Upper lobe of left lung (tissue), 6 donors: Measurements from ENCODE around the gene C15orf61. TPM values are rescaled to one million over a fixed set of nuclear protein-coding genes. Genes with fewer than 3 reads are reported as not detected.

Experiments used
- ATAC-seq, 2 donors: fragments of 200-7000 bp; cut with Tn5 transposase; one replicate each; pipeline ENCODE4 v1.9.1; 2022; ENCODE audit warnings: mild to moderate bottlenecking in 2 of 2, moderate library complexity in 2 of 2; ENCODE audit not compliant: low FRiP score in 2 of 2
- DNase-seq, 2 donors: peaks; one replicate each; pipeline ENCODE4 v3.0.0-alpha.2; 2019 to 2020
- H3K27ac ChIP-seq, 4 donors: fragments of 200-600 bp; sonication (generic); one replicate each; pipeline ENCODE4 v1.5.1; 2016 to 2019
- H3K27me3 ChIP-seq, 4 donors: fragments of 200-600 bp; sonication (generic); one replicate each; pipeline ENCODE4 v1.5.1; 2017 to 2019
- H3K36me3 ChIP-seq, 4 donors: fragments of 200-600 bp; sonication (generic); one replicate each; pipeline ENCODE4 v1.5.1; 2016 to 2019
- H3K4me1 ChIP-seq, 4 donors: fragments of 200-600 bp; sonication (generic); one replicate each; pipeline ENCODE4 v1.5.1; 2018 to 2019
- H3K4me3 ChIP-seq, 4 donors: fragments of 200-600 bp; sonication (generic); one replicate each; pipeline ENCODE4 v1.5.1; 2017 to 2019; ENCODE audit warnings: mild to moderate bottlenecking in 2 of 4, moderate library complexity in 1 of 4
- H3K9me3 ChIP-seq, 4 donors: fragments of 200-600 bp; sonication (generic); one replicate each; pipeline ENCODE4 v1.5.1; 2018 to 2019
- CTCF ChIP-seq, 6 experiments: fragments of 450-650 bp in 4 of 6; fragments of 200-600 bp in 2 of 6; sonication (generic) in 2 of 6; IDR thresholded peaks; one replicate each; pipeline ENCODE4 v1.5.1; 2016 to 2019; ENCODE audit warnings: antibody characterized with exemption in 6 of 6
- EP300 ChIP-seq, 4 donors: sonication (generic); formaldehyde crosslinking; IDR thresholded peaks; one replicate each; pipeline ENCODE4 v1.5.1; 2017; ENCODE audit warnings: antibody characterized with exemption in 4 of 4, control low read depth in 2 of 4
- POLR2A ChIP-seq, 4 donors: fragments of 450-650 bp; IDR thresholded peaks; one replicate each; pipeline ENCODE4 v1.5.1; 2016 to 2017; ENCODE audit warnings: antibody characterized with exemption in 4 of 4, mild to moderate bottlenecking in 2 of 4
- POLR2AphosphoS5 ChIP-seq, 2 donors: sonication (generic); formaldehyde crosslinking; IDR thresholded peaks; one replicate each; pipeline ENCODE4 v1.5.1; 2017; ENCODE audit warnings: antibody characterized with exemption in 2 of 2
- WGBS, 2 donors: methylation state at CpG; one replicate each; pipeline ENCODE4 v1.1.5; 2017 to 2018; 5-methylcytosine and 5-hydroxymethylcytosine counted together
- total RNA-seq, 6 donors: library from RNA; depleted of rRNA in 4 of 6; stranded (reverse); fragments of >200 nt in 4 of 6; gene quantifications; one replicate each; pipeline versions ENCODE4 v1.1.0 to v1.2.1, GENCODE V29; 2016 to 2021
- donor health status: DM: no; HTN: no; CAD: no; lungs with moderate emphysema.
- donor health status: DM: no; HTN: yes; CAD: no; lungs with severe emphysema.

The C15orf61 gene
- total RNA-seq: 10 to 100 TPM in 1 of 6 donors, 1 to 10 TPM in 5; 2.7 to 10.8 (median 6.7) TPM

- Histone ChIP-seq H3K4me3 (peak within 1 kb of the TSS; percentile 73 to 95 (median 86)), H3K27me3 (no peaks in the 10 kb centered on the region), H3K4me1 (peaks cover 9 to 28% (median 12%) of the 10 kb centered on the region in 4 donors), H3K27ac (peak within 1 kb of the TSS; percentile 91 to 97 (median 94)), H3K9me3 (no peaks in the 10 kb centered on the region), H3K36me3 (no peaks in the 10 kb centered on the region)
- peak; percentile 91 to 97 for DNase-seq
- WGBS, 2 donors: 0 to 1% methylated on average over 17 to 47 of the region's 94 CpGs
- peak; percentile 93 to 94 for ATAC-seq
- TF ChIP-seq CTCF (IDR thresholded peaks at IDR 0.05): peak in 3 of 6 experiments; percentile 9 to 40 (median 16)
- peak in 3 of 4 donors; percentile 81 to 90 (median 84) for TF ChIP-seq POLR2A (IDR thresholded peaks at IDR 0.05)
- no peak for TF ChIP-seq EP300 (IDR thresholded peaks at IDR 0.05)
- peak; percentile 47 to 72 for TF ChIP-seq POLR2AphosphoS5 (IDR thresholded peaks at IDR 0.05)
Measured at GRCh38 chr15:67521029-67521782, at the start of gene C15orf61. TSS of gene C15orf61 (plus strand) at chr15:67521131. CDS start at chr15:67521249, 118 bp downstream.

DNA sequence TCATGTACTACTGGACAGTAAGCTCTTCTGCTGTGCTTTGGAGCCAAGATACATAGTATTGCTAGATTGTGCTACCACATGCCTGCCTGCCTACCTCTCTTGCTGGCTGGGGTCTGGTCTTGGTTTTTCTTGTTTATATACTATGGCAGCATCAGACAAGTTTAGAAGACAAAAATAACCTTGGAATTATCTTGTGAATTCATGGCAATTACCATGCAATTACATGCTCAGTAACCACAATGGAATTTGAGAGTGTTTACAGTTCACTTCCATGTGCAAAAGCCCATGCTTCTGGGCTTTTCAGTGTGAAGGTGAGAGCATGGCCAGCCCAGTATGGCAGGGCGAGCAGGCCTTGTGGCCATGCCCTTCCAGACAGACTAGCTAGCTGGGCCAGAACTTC lies 48.0 kb upstream of the C15orf61 start:
- no peaks in the 10 kb centered on the region for H3K36me3 ChIP-seq
- DNase-seq (no peak), ATAC-seq (no peak)
- no peaks in the 10 kb centered on the region for H3K4me1 ChIP-seq
- H3K9me3 ChIP-seq: no peaks in the 10 kb centered on the region
- no peaks in the 10 kb centered on the region for H3K27me3 ChIP-seq
- WGBS, 2 donors: 64 to 77% methylated on average over 1 of the region's 1 CpG
- TF ChIP-seq POLR2A (IDR thresholded peaks at IDR 0.05) (no peak), CTCF (IDR thresholded peaks at IDR 0.05) (no peak), POLR2AphosphoS5 (IDR thresholded peaks at IDR 0.05) (no peak), EP300 (IDR thresholded peaks at IDR 0.05) (no peak)
- no peak overlapping the region for H3K27ac ChIP-seq
- H3K4me3 ChIP-seq: no peak overlapping the region

DNA sequence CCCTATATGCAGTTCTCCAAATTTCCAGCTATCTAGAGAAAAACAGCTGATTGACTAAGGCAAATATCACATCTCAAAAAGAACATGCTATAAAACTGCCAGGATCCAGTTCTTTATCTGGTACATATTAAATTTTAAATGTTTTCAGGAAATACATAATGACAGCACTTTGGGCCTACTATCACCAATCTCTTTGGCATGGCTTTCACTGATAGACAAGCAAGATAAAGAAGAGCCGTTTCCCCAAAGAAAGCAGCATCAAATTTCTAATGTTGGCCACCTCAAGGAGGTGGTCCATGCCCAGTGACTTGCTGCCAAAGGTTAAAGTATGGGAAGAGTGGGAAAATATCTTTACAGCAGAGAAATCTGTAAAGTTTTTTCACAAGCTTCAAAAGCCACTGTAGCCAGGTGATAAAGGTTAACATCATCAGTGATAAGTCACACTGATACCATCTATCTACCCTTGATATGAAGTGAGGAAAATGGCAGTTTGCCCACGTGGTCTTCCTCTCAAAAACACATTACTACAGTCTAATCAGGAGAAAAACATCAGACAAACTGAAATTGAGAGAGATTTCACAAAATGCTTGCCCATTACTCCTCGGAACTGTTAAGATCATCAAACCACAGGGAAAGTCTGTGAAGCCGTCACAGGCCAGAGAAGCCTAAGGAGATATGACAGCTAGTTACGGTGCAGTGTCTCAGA lies 46.4 kb upstream of the C15orf61 start:
- TF ChIP-seq CTCF (IDR thresholded peaks at IDR 0.05): no peak
- TF ChIP-seq POLR2A (IDR thresholded peaks at IDR 0.05): no peak
- TF ChIP-seq EP300 (IDR thresholded peaks at IDR 0.05): no peak
- TF ChIP-seq POLR2AphosphoS5 (IDR thresholded peaks at IDR 0.05): no peak
- no peaks in the 10 kb centered on the region for H3K9me3 ChIP-seq
- 88 to 90% methylated on average over 5 of the region's 5 CpGs for WGBS, 2 donors
- no peak overlapping the region for H3K27ac ChIP-seq
- DNase-seq (no peak), ATAC-seq (no peak)
- no peaks in the 10 kb centered on the region for H3K36me3 ChIP-seq
- no peaks in the 10 kb centered on the region for H3K4me1 ChIP-seq
- H3K27me3 ChIP-seq: no peaks in the 10 kb centered on the region
- no peak overlapping the region for H3K4me3 ChIP-seq

GRCh38 chr15:67479781-67480505 lies 41.0 kb upstream of the C15orf61 start:
- H3K9me3 ChIP-seq: no peaks in the 10 kb centered on the region
- DNase-seq (no peak), ATAC-seq (peak in 1 of 2 donors; percentile 35)
- H3K27me3 ChIP-seq: no peaks in the 10 kb centered on the region
- 77 to 81% methylated on average over 5 of the region's 5 CpGs for WGBS, 2 donors
- no peaks in the 10 kb centered on the region for H3K36me3 ChIP-seq
- H3K4me1 ChIP-seq: no peaks in the 10 kb centered on the region
- no peak overlapping the region for H3K4me3 ChIP-seq
- H3K27ac ChIP-seq: no peak overlapping the region
- TF ChIP-seq POLR2AphosphoS5 (IDR thresholded peaks at IDR 0.05): no peak
- no peak for TF ChIP-seq CTCF (IDR thresholded peaks at IDR 0.05)
